Measurements from ENCODE around the gene TLE5. TPM values are rescaled to one million over a fixed set of nuclear protein-coding genes. Genes with fewer than 3 reads are reported as not detected.
"Not testable (repeated sequence)": the region's sequence is repeated elsewhere in the genome, so short reads cannot be mapped to it uniquely, and the experiment has no call there.

TLE5 gene
- total RNA-seq, 2 experiments from 2014 or later = 508 to 583 TPM

- H3K27me3 Mint-ChIP-seq = no peaks in the 10 kb centered on the region
- no peaks in the 10 kb centered on the region for H3K4me1 Mint-ChIP-seq
- H3K36me3 Mint-ChIP-seq = no peaks in the 10 kb centered on the region
- CTCF ChIA-PET = interaction anchor here (0.7 to 1.7 kb wide), 2 partner anchors 21 to 517 kb away, joined by 3 to 4 read pairs; no protein-coding TSS in a partner anchor
- H3K9me3 Mint-ChIP-seq (ENCODE audit: low read depth) = no peaks in the 10 kb centered on the region
- H3K27ac Mint-ChIP-seq = no peak overlapping the region
- ATAC-seq (no peak), DNase-seq (no peak)
- no peak overlapping the region for H3K4me3 Mint-ChIP-seq
These were observed 46.9 kb downstream of the TLE5 start for GRCh38 chr19:3015126-3016057.

GRCh38 chr19:3014135-3014534 lies 48.2 kb downstream of the TLE5 start:
- ATAC-seq = no peak
- CTCF ChIA-PET = interaction anchor here (1.7 kb wide), 1 partner anchor 291 kb away, joined by 3 read pairs; no protein-coding TSS in a partner anchor
- no peaks in the 10 kb centered on the region for H3K9me3 Mint-ChIP-seq (ENCODE audit: low read depth)
- DNase-seq = no peak
- no peak overlapping the region for H3K4me3 Mint-ChIP-seq
- H3K27ac Mint-ChIP-seq = no peak overlapping the region
- H3K36me3 Mint-ChIP-seq = no peaks in the 10 kb centered on the region
- no peaks in the 10 kb centered on the region for H3K4me1 Mint-ChIP-seq
- no peaks in the 10 kb centered on the region for H3K27me3 Mint-ChIP-seq

GRCh38 chr19:3013263-3013725 lies 49.0 kb downstream of the TLE5 start:
- H3K27ac Mint-ChIP-seq = no peak overlapping the region
- no peaks in the 10 kb centered on the region for H3K36me3 Mint-ChIP-seq
- no peaks in the 10 kb centered on the region for H3K9me3 Mint-ChIP-seq (ENCODE audit: low read depth)

GRCh38 chr19:3012621-3013262 lies 49.6 kb downstream of the TLE5 start:
- Mint-ChIP-seq H3K27ac (no peak overlapping the region), H3K9me3 (ENCODE audit: low read depth) (no peaks in the 10 kb centered on the region), H3K27me3 (no peaks in the 10 kb centered on the region), H3K4me1 (peaks cover 3% of the 10 kb centered on the region), H3K36me3 (no peaks in the 10 kb centered on the region), H3K4me3 (no peak overlapping the region)
- DNase-seq = no peak
- CTCF ChIA-PET = interaction anchor here (1.0 to 1.7 kb wide), 2 partner anchors 91 to 292 kb away, joined by 3 to 5 read pairs; no protein-coding TSS in a partner anchor
- ATAC-seq = no peak

More at GRCh38 chr19:3013263-3013725, 49.0 kb downstream of the TLE5 start:
- no peak overlapping the region for H3K4me3 Mint-ChIP-seq
- no peak for DNase-seq
- no peaks in the 10 kb centered on the region for H3K27me3 Mint-ChIP-seq
- H3K4me1 Mint-ChIP-seq = no peaks in the 10 kb centered on the region
- CTCF ChIA-PET = interaction anchor here (1.0 to 1.7 kb wide), 2 partner anchors 91 to 292 kb away, joined by 3 to 5 read pairs; no protein-coding TSS in a partner anchor
- ATAC-seq = no peak

- H3K4me1 Mint-ChIP-seq; CTCF ChIA-PET; DNase-seq; H3K27ac Mint-ChIP-seq; ATAC-seq; H3K36me3 Mint-ChIP-seq; H3K4me3 Mint-ChIP-seq; H3K9me3 Mint-ChIP-seq (ENCODE audit: low read depth); H3K27me3 Mint-ChIP-seq: not testable (repeated sequence)
These were observed 50.2 kb downstream of the TLE5 start for GRCh38 chr19:3012059-3012458.

- no peaks in the 10 kb centered on the region for H3K9me3 Mint-ChIP-seq (ENCODE audit: low read depth)
- no peak overlapping the region for H3K27ac Mint-ChIP-seq
- H3K4me3 Mint-ChIP-seq = no peak overlapping the region
- no peaks in the 10 kb centered on the region for H3K27me3 Mint-ChIP-seq
- no peaks in the 10 kb centered on the region for H3K36me3 Mint-ChIP-seq
- H3K4me1 Mint-ChIP-seq = peaks cover 3% of the 10 kb centered on the region
- ATAC-seq (no peak), DNase-seq (no peak)
- CTCF ChIA-PET = no interaction called here
These were observed 51.4 kb downstream of the TLE5 start for GRCh38 chr19:3010871-3011270.

GRCh38 chr19:3008994-3009393 lies 53.3 kb downstream of the TLE5 start:
- no peaks in the 10 kb centered on the region for H3K9me3 Mint-ChIP-seq (ENCODE audit: low read depth)
- DNase-seq = no peak
- CTCF ChIA-PET = no interaction called here

GRCh38 chr19:3007975-3008374 lies 54.3 kb downstream of the TLE5 start:
- Mint-ChIP-seq H3K4me3 (no peak overlapping the region), H3K27ac (no peak overlapping the region), H3K36me3 (no peaks in the 10 kb centered on the region), H3K9me3 (ENCODE audit: low read depth) (no peaks in the 10 kb centered on the region), H3K27me3 (no peaks in the 10 kb centered on the region), H3K4me1 (peaks cover 3% of the 10 kb centered on the region)
- ATAC-seq (no peak), DNase-seq (no peak)
- CTCF ChIA-PET = interaction anchor here (0.6 kb wide), 1 partner anchor 330 kb away, joined by 3 read pairs; no protein-coding TSS in a partner anchor

More at GRCh38 chr19:3008994-3009393, 53.3 kb downstream of the TLE5 start:
- Mint-ChIP-seq H3K36me3 (no peaks in the 10 kb centered on the region), H3K4me1 (peaks cover 3% of the 10 kb centered on the region), H3K4me3 (no peak overlapping the region), H3K27me3 (no peaks in the 10 kb centered on the region), H3K27ac (no peak overlapping the region)
- no peak for ATAC-seq

GRCh38 chr19:3006075-3006767 lies 56.1 kb downstream of the TLE5 start:
- CTCF ChIA-PET = no interaction called here
- H3K4me1 Mint-ChIP-seq = peaks cover 3% of the 10 kb centered on the region
- H3K4me3 Mint-ChIP-seq = no peak overlapping the region
- H3K36me3 Mint-ChIP-seq = no peaks in the 10 kb centered on the region
- ATAC-seq (no peak), DNase-seq (no peak)
- no peaks in the 10 kb centered on the region for H3K9me3 Mint-ChIP-seq (ENCODE audit: low read depth)
- H3K27ac Mint-ChIP-seq = no peak overlapping the region
- no peaks in the 10 kb centered on the region for H3K27me3 Mint-ChIP-seq

- no peak overlapping the region for H3K4me3 Mint-ChIP-seq
- DNase-seq = no peak
- no peaks in the 10 kb centered on the region for H3K27me3 Mint-ChIP-seq
- peaks cover 3% of the 10 kb centered on the region for H3K4me1 Mint-ChIP-seq
- ATAC-seq = no peak
- H3K36me3 Mint-ChIP-seq = no peaks in the 10 kb centered on the region
- CTCF ChIA-PET = no interaction called here
- no peak overlapping the region for H3K27ac Mint-ChIP-seq
- H3K9me3 Mint-ChIP-seq (ENCODE audit: low read depth) = no peaks in the 10 kb centered on the region
These were observed 57.0 kb downstream of the TLE5 start for GRCh38 chr19:3005345-3005744.

- no peak for ATAC-seq
- Mint-ChIP-seq H3K36me3 (no peaks in the 10 kb centered on the region), H3K9me3 (ENCODE audit: low read depth) (no peaks in the 10 kb centered on the region), H3K4me1 (peaks cover 3% of the 10 kb centered on the region), H3K4me3 (no peak overlapping the region), H3K27ac (no peak overlapping the region), H3K27me3 (no peaks in the 10 kb centered on the region)
- CTCF ChIA-PET = interaction anchor here (0.7 to 1.1 kb wide), 3 partner anchors 26 to 104 kb away, joined by 3 to 6 read pairs (median 3); no protein-coding TSS in a partner anchor
- no peak for DNase-seq
These were observed 57.8 kb downstream of the TLE5 start for GRCh38 chr19:3004522-3004921.

GRCh38 chr19:3003046-3003445 lies 59.2 kb downstream of the TLE5 start:
- H3K27ac Mint-ChIP-seq = no peak overlapping the region
- H3K4me3 Mint-ChIP-seq = no peak overlapping the region
- H3K36me3 Mint-ChIP-seq = no peaks in the 10 kb centered on the region
- H3K4me1 Mint-ChIP-seq = peaks cover 2% of the 10 kb centered on the region
- H3K9me3 Mint-ChIP-seq (ENCODE audit: low read depth) = no peaks in the 10 kb centered on the region
- DNase-seq (no peak), ATAC-seq (no peak)
- CTCF ChIA-PET = no interaction called here
- no peaks in the 10 kb centered on the region for H3K27me3 Mint-ChIP-seq

Measured in activated CD8-positive, alpha-beta memory T cell treated with anti-CD3 and anti-CD28 coated beads, Interleukin-2, amount 10 ng/mL, durations not matched to agents 7 days and 5 days (primary cell).